Activated CD8-positive, alpha-beta T cell treated with anti-CD3 and anti-CD28 coated beads for 36 hours (primary cell): ENCODE data around the gene WDR88. TPM values are rescaled to one million over a fixed set of nuclear protein-coding genes. Genes with fewer than 3 reads are reported as not detected.
"Not testable (repeated sequence)": the region's sequence is repeated elsewhere in the genome, so short reads cannot be mapped to it uniquely, and the experiment has no call there.

Source experiments
- ATAC-seq: fragments of 200-7000 bp; cut with Tn5 transposase; one replicate; pipeline ENCODE4 v1.10.0; 2021; ENCODE audit warnings: mild to moderate bottlenecking, moderate library complexity
- CTCF ChIA-PET: fragments of 350-600 bp; sonication (Branson Sonifier 250); formaldehyde crosslinking; loops from one replicate; lab custom pipeline; 2021; ENCODE audit warnings: antibody characterized with exemption; lab: Charles Lee
- POLR2A ChIA-PET: fragments of 350-600 bp; sonication (Branson Sonifier 250); formaldehyde crosslinking; loops from one replicate; lab custom pipeline; 2021; ENCODE audit warnings: antibody characterized with exemption; lab: Charles Lee
- DNase-seq: peaks from one replicate; pipeline ENCODE4 v3.0.0-alpha.2; 2020
- H3K27ac Mint-ChIP-seq: one replicate; pipeline ENCODE4 v1.8.0; 2021; ENCODE audit warnings: mild to moderate bottlenecking, mixed read lengths
- H3K27me3 Mint-ChIP-seq: one replicate; pipeline ENCODE4 v1.8.0; 2021; ENCODE audit warnings: mixed read lengths
- H3K36me3 Mint-ChIP-seq: one replicate; pipeline ENCODE4 v1.8.0; 2021; ENCODE audit warnings: low read depth, mixed read lengths
- H3K4me1 Mint-ChIP-seq: one replicate; pipeline ENCODE4 v1.8.0; 2021; ENCODE audit warnings: low read depth, mixed read lengths
- H3K4me3 Mint-ChIP-seq: one replicate; pipeline ENCODE4 v1.8.0; 2021; ENCODE audit warnings: mild to moderate bottlenecking, moderate library complexity, mixed read lengths
- H3K9me3 Mint-ChIP-seq: one replicate; pipeline ENCODE4 v1.8.0; 2021; ENCODE audit warnings: mixed read lengths
- CTCF ChIP-seq: fragments of 200-600 bp; IDR thresholded peaks from one replicate; pipeline ENCODE4 v1.8.0; 2022; ENCODE audit warnings: antibody characterized with exemption, mild to moderate bottlenecking
- intact Hi-C: fragments of 100-400 bp; cut with micrococcal nuclease; formaldehyde crosslinking; loops from one replicate; pipeline ENCODE4 v1.10.0; 2022
- total RNA-seq, 2 experiments: library from RNA; stranded (reverse); gene quantifications; one replicate each; pipeline ENCODE4 v1.2.3, GENCODE V29; 2021

Gene WDR88
- total RNA-seq, 2 experiments from 2014 or later: not detected

- DNase-seq (no peak), ATAC-seq (no peak)
- H3K4me1 Mint-ChIP-seq: no peaks in the 10 kb centered on the region
- no peaks in the 10 kb centered on the region for H3K36me3 Mint-ChIP-seq
- H3K27me3 Mint-ChIP-seq: no peaks in the 10 kb centered on the region
- no peak for TF ChIP-seq CTCF
- intact Hi-C loops: no loop called here
- no peaks in the 10 kb centered on the region for H3K9me3 Mint-ChIP-seq
- H3K4me3 Mint-ChIP-seq: no peak overlapping the region
- ChIA-PET CTCF (interaction anchor here (1.0 kb wide), 1 partner anchor 26 kb away, joined by 3 read pairs; no protein-coding TSS in a partner anchor), POLR2A (no interaction called here)
- H3K27ac Mint-ChIP-seq: no peak overlapping the region
Observed at GRCh38 chr19:33208904-33209849, 77.3 kb downstream of the WDR88 start.

- CTCF ChIA-PET: interaction anchor here (1.0 kb wide), 1 partner anchor 25 kb away, joined by 3 read pairs; no protein-coding TSS in a partner anchor
- ATAC-seq, H3K27me3 Mint-ChIP-seq, H3K4me3 Mint-ChIP-seq, H3K4me1 Mint-ChIP-seq, H3K9me3 Mint-ChIP-seq, H3K27ac Mint-ChIP-seq, H3K36me3 Mint-ChIP-seq, POLR2A ChIA-PET, intact Hi-C loops, DNase-seq: not testable (repeated sequence)
Observed at GRCh38 chr19:33209850-33210230, 77.9 kb downstream of the WDR88 start.

GRCh38 chr19:33210266-33210940 is 78.5 kb downstream of the WDR88 start:
- no peak overlapping the region for H3K4me3 Mint-ChIP-seq
- no peaks in the 10 kb centered on the region for H3K4me1 Mint-ChIP-seq
- H3K27ac Mint-ChIP-seq: no peak overlapping the region
- CTCF ChIA-PET: interaction anchor here (1.0 kb wide), 1 partner anchor 25 kb away, joined by 3 read pairs; no protein-coding TSS in a partner anchor
- intact Hi-C loops: no loop called here
- no peaks in the 10 kb centered on the region for H3K27me3 Mint-ChIP-seq
- no peaks in the 10 kb centered on the region for H3K9me3 Mint-ChIP-seq
- POLR2A ChIA-PET: interaction anchor here (0.7 kb wide), 1 partner anchor 168 kb away, joined by 3 read pairs; no protein-coding TSS in a partner anchor
- no peak for DNase-seq
- ATAC-seq: no peak
- no peak for TF ChIP-seq CTCF
- no peaks in the 10 kb centered on the region for H3K36me3 Mint-ChIP-seq

- Mint-ChIP-seq H3K27ac (no peak overlapping the region), H3K36me3 (no peaks in the 10 kb centered on the region), H3K27me3 (no peaks in the 10 kb centered on the region), H3K4me3 (no peak overlapping the region), H3K9me3 (no peaks in the 10 kb centered on the region), H3K4me1 (no peaks in the 10 kb centered on the region)
- ATAC-seq (no peak), DNase-seq (no peak)
- ChIA-PET POLR2A (no interaction called here), CTCF (no interaction called here)
- intact Hi-C loops: no loop called here
- TF ChIP-seq CTCF: no peak
Observed at GRCh38 chr19:33211794-33212435, 80.0 kb downstream of the WDR88 start.

GRCh38 chr19:33212436-33213172 is 80.7 kb downstream of the WDR88 start:
- no peak for DNase-seq
- H3K27me3 Mint-ChIP-seq: no peaks in the 10 kb centered on the region
- no peaks in the 10 kb centered on the region for H3K36me3 Mint-ChIP-seq
- no peak for ATAC-seq
- H3K4me3 Mint-ChIP-seq: no peak overlapping the region
- no peak overlapping the region for H3K27ac Mint-ChIP-seq
- no peaks in the 10 kb centered on the region for H3K4me1 Mint-ChIP-seq
- no peaks in the 10 kb centered on the region for H3K9me3 Mint-ChIP-seq
- intact Hi-C loops: no loop called here
- ChIA-PET POLR2A (no interaction called here), CTCF (no interaction called here)
- TF ChIP-seq CTCF: no peak
